Stomach (tissue), 9 donors: Measurements from ENCODE around the gene CCHCR1. TPM values are rescaled to one million over a fixed set of nuclear protein-coding genes. Genes with fewer than 3 reads are reported as not detected.

Experiments
- DNase-seq, 2 donors: peaks; one replicate each; pipeline versions ENCODE4 v3.0.0 to v3.0.0-alpha.2; 2013 to 2019
- H3K27ac ChIP-seq, 5 donors: fragments of 200-600 bp in 4 of 5; sonication (generic) in 4 of 5; one replicate each; pipeline ENCODE4 v1.5.1; 2013 to 2019; ENCODE audit warnings: mild to moderate bottlenecking in 1 of 5, moderate library complexity in 1 of 5
- H3K27me3 ChIP-seq, 3 donors: fragments of 200-600 bp; sonication (generic); one replicate each; pipeline ENCODE4 v1.5.1; 2017 to 2019; ENCODE audit warnings: mixed run types in 1 of 3
- H3K36me3 ChIP-seq, 4 donors: fragments of 200-600 bp; sonication (generic); 1 replicate in 3 of 4; 2 replicates in 1 of 4; pipeline ENCODE4 v1.5.1; 2016 to 2019
- H3K4me1 ChIP-seq, 4 donors: fragments of 200-600 bp; sonication (generic); one replicate each; pipeline ENCODE4 v1.5.1; 2016 to 2019
- H3K4me3 ChIP-seq, 4 donors: fragments of 200-600 bp; sonication (generic) in 3 of 4; one replicate each; pipeline ENCODE4 v1.5.1; 2016 to 2019; ENCODE audit warnings: mild to moderate bottlenecking in 1 of 4
- H3K9me3 ChIP-seq, 4 donors: fragments of 200-600 bp; sonication (generic); one replicate each; pipeline ENCODE4 v1.5.1; 2016 to 2019
- CTCF ChIP-seq, 7 experiments: fragments of 450-650 bp in 4 of 7; fragments of 200-600 bp in 3 of 7; sonication (generic) in 3 of 7; IDR thresholded peaks; one replicate each; pipeline ENCODE4 v1.5.1; 2016 to 2019; ENCODE audit warnings: antibody characterized with exemption in 7 of 7, control low read depth in 2 of 7, mild to moderate bottlenecking in 1 of 7
- EP300 ChIP-seq: sonication (generic); formaldehyde crosslinking; IDR thresholded peaks from one replicate; pipeline ENCODE4 v1.6.1; 2017; ENCODE audit warnings: antibody characterized with exemption
- POLR2A ChIP-seq, 4 donors: fragments of 450-650 bp; IDR thresholded peaks; one replicate each; pipeline ENCODE4 v1.6.1; 2016; ENCODE audit warnings: antibody characterized with exemption in 4 of 4, control low read depth in 2 of 4, mild to moderate bottlenecking in 1 of 4, moderate library complexity in 1 of 4
- POLR2AphosphoS5 ChIP-seq, 3 donors: sonication (generic); formaldehyde crosslinking; IDR thresholded peaks; one replicate each; pipeline ENCODE4 v1.6.1; 2016; ENCODE audit warnings: antibody characterized with exemption in 3 of 3
- WGBS, 5 donors: extraction: QIAGEN DNeasy Blood & Tissue Kit in 3 of 5; methylation state at CpG; one replicate each; pipeline versions ENCODE4 v1.1.5 to v1.1.7; 2013 to 2018; 5-methylcytosine and 5-hydroxymethylcytosine counted together
- intact Hi-C: fragments of 100-400 bp; cut with DNase I; formaldehyde crosslinking; loops from one replicate; pipeline ENCODE4 v1.15.1; 2023; ENCODE audit warnings: low total_unique reads
- polyA plus RNA-seq, 3 donors: library from polyadenylated mRNA; stranded (reverse); fragments of 200-250 nt; gene quantifications; one replicate each; pipeline ENCODE4 v1.2.3, GENCODE V29; 2013
- total RNA-seq, 5 donors: library from RNA; depleted of rRNA; stranded (reverse); fragments of >200 nt; gene quantifications; one replicate each; pipeline versions ENCODE4 v1.1.0 to v1.2.3, GENCODE V29; 2014 to 2016
- donor health status: healthy with polysubstance abuse.
- donor health status: Bipolar disorder and iron deficiency.
- donor health status: healthy.

The CCHCR1 gene
- total and polyA plus RNA-seq, 8 donors, result 9.7 to 201 (median 19.0) TPM

- no peaks in the 10 kb centered on the region for H3K9me3 ChIP-seq
- H3K27ac ChIP-seq, result peak overlapping the region in 1 of 5 donors; percentile 8
- no peak overlapping the region for H3K4me3 ChIP-seq
- no peak for TF ChIP-seq EP300
- peak in 1 of 3 donors; percentile 3 for TF ChIP-seq POLR2AphosphoS5 (IDR thresholded peaks at IDR 0.05)
- no peak for TF ChIP-seq POLR2A (IDR thresholded peaks at IDR 0.05)
- no peak for TF ChIP-seq CTCF (IDR thresholded peaks at IDR 0.05)
- H3K27me3 ChIP-seq, result no peaks in the 10 kb centered on the region
- peaks cover 0 to 46% (median 36%) of the 10 kb centered on the region in 4 donors for H3K36me3 ChIP-seq
- peak; percentile 65 to 69 for DNase-seq
- intact Hi-C loops, result no loop called here
- peaks cover 8 to 26% (median 12%) of the 10 kb centered on the region in 4 donors for H3K4me1 ChIP-seq
Observed at GRCh38 chr6:31163922-31164321, 6.3 kb upstream of the CCHCR1 start.

- WGBS, 5 donors, result 82 to 92% (median 88%) methylated on average over 10 to 13 of the region's 13 CpGs
- intact Hi-C loops, result no loop called here
- H3K27ac ChIP-seq, result no peak overlapping the region
- no peaks in the 10 kb centered on the region for H3K27me3 ChIP-seq
- H3K4me3 ChIP-seq, result no peak overlapping the region
- no peak for DNase-seq
- H3K9me3 ChIP-seq, result no peaks in the 10 kb centered on the region
- H3K36me3 ChIP-seq, result peaks cover 0 to 46% (median 35%) of the 10 kb centered on the region in 4 donors
- H3K4me1 ChIP-seq, result peaks cover 12 to 33% (median 16%) of the 10 kb centered on the region in 4 donors
- TF ChIP-seq POLR2AphosphoS5 (IDR thresholded peaks at IDR 0.05) (no peak), EP300 (no peak), POLR2A (IDR thresholded peaks at IDR 0.05) (no peak), CTCF (IDR thresholded peaks at IDR 0.05) (no peak)
Observed at GRCh38 chr6:31162463-31163165, 5.0 kb upstream of the CCHCR1 start.

GRCh38 chr6:31161216-31162126 is 3.9 kb upstream of the CCHCR1 start:
- Histone ChIP-seq H3K4me3 (no peak overlapping the region), H3K9me3 (no peaks in the 10 kb centered on the region), H3K27me3 (no peaks in the 10 kb centered on the region), H3K36me3 (peaks cover 0 to 48% (median 35%) of the 10 kb centered on the region in 4 donors), H3K27ac (no peak overlapping the region), H3K4me1 (peaks cover 18 to 44% (median 23%) of the 10 kb centered on the region in 4 donors)
- intact Hi-C loops, result no loop called here
- DNase-seq, result no peak
- TF ChIP-seq POLR2A (IDR thresholded peaks at IDR 0.05) (no peak), POLR2AphosphoS5 (IDR thresholded peaks at IDR 0.05) (no peak), CTCF (IDR thresholded peaks at IDR 0.05) (no peak), EP300 (no peak)
- WGBS, 5 donors, result 83 to 93% (median 90%) methylated on average over 19 of the region's 19 CpGs
